Endothelial cell of umbilical vein (primary cell): Measurements from ENCODE around the gene PHLPP2. TPM values are rescaled to one million over a fixed set of nuclear protein-coding genes. Genes with fewer than 3 reads are reported as not detected.

Source experiments
- BruUV-seq: library from RNA; stranded (reverse); fragments of 400-500 nt; replicated peaks from 2 replicates; lab custom pipeline; 2021; lab: Mats Ljungman, UMichigan
- CTCF ChIA-PET: fragments of 300-600, 350-600 bp; sonication (Branson Sonifier 250); formaldehyde crosslinking; loops from one replicate; lab custom pipeline; 2021; ENCODE audit warnings: antibody characterized with exemption, inconsistent platforms; lab: Charles Lee
- POLR2A ChIA-PET: fragments of 300-600, 350-600 bp; sonication (Branson Sonifier 250); formaldehyde crosslinking; loops from one replicate; lab custom pipeline; 2021; ENCODE audit warnings: antibody characterized with exemption, inconsistent platforms; lab: Charles Lee
- DNase-seq: peaks from one replicate; pipeline ENCODE4 v3.0.0-alpha.2; 2011; ENCODE audit warnings: low read depth, low spot score
- FAIRE-seq: peaks from 2 replicates; lab custom pipeline; 2011; peaks lifted over from hg19 to GRCh38; lab: Jason Lieb, UNC
- H2AFZ ChIP-seq: 2 replicates; pipeline ENCODE4 v1.6.0; 2012; ENCODE audit warnings: low read depth, low read length, control low read depth, inconsistent platforms
- H3K27ac ChIP-seq: 2 replicates; pipeline ENCODE4 v1.5.1; 2011; ENCODE audit warnings: low read depth, mild to moderate bottlenecking, control low read depth, low read length, moderate library complexity; ENCODE audit not compliant: insufficient read depth
- H3K27me3 ChIP-seq, 2 experiments: 2 replicates each; pipeline versions ENCODE4 v1.6.0 to v1.6.1; 2011; ENCODE audit warnings: low read length in 2 of 2, mixed read lengths in 1 of 2; ENCODE audit not compliant: control insufficient read depth in 2 of 2, insufficient read depth in 2 of 2
- H3K36me3 ChIP-seq, 2 experiments: 2 replicates in 1 of 2; 3 replicates in 1 of 2; pipeline ENCODE4 v1.5.1; 2011; ENCODE audit warnings: low read length in 2 of 2, mild to moderate bottlenecking in 1 of 2, moderate library complexity in 1 of 2; ENCODE audit not compliant: control insufficient read depth in 2 of 2, insufficient read depth in 2 of 2; ENCODE audit errors: extremely low read depth in 1 of 2
- H3K4me1 ChIP-seq: 3 replicates; pipeline ENCODE4 v1.5.1; 2011; ENCODE audit warnings: mild to moderate bottlenecking, low read length; ENCODE audit not compliant: control insufficient read depth, insufficient read depth; ENCODE audit errors: extremely low read depth
- H3K4me2 ChIP-seq: 2 replicates; pipeline ENCODE4 v1.6.1; 2011; ENCODE audit warnings: low read length, control low read depth, mixed read lengths; ENCODE audit not compliant: insufficient read depth
- H3K4me3 ChIP-seq, 3 experiments: fragments of 200-600 bp in 1 of 3; sonication (generic), shearing (Covaris generic) in 1 of 3; replicated peaks in 1 of 3; 2 replicates each; pipeline ENCODE4 v1.5.1; 2011 to 2016; ENCODE audit warnings: control low read depth in 3 of 3, low read length in 3 of 3, mild to moderate bottlenecking in 2 of 3, inconsistent platforms in 1 of 3, low read depth in 1 of 3, moderate library complexity in 1 of 3; ENCODE audit not compliant: insufficient read depth in 1 of 3
- H3K79me2 ChIP-seq: 2 replicates; pipeline ENCODE4 v1.6.0; 2012; ENCODE audit warnings: low read length, inconsistent platforms; ENCODE audit not compliant: control insufficient read depth, insufficient read depth
- H3K9ac ChIP-seq: replicated peaks from 2 replicates; pipeline ENCODE3; 2011; ENCODE audit warnings: low read length, control low read depth; ENCODE audit not compliant: insufficient read depth; ENCODE audit errors: extremely low read depth
- H3K9me1 ChIP-seq: replicated peaks from 3 replicates; pipeline ENCODE4 v1.6.0; 2011; ENCODE audit warnings: mild to moderate bottlenecking, low read length; ENCODE audit not compliant: control insufficient read depth, insufficient read depth; ENCODE audit errors: extremely low read depth
- H3K9me3 ChIP-seq: replicated peaks from 2 replicates; pipeline ENCODE4 v1.5.1; 2012; ENCODE audit warnings: low read length, inconsistent platforms; ENCODE audit not compliant: control insufficient read depth, insufficient read depth
- H4K20me1 ChIP-seq: replicated peaks from 2 replicates; pipeline ENCODE3; 2011; ENCODE audit warnings: mild to moderate bottlenecking, low read length; ENCODE audit not compliant: control insufficient read depth, insufficient read depth; ENCODE audit errors: extremely low read depth
- CTCF ChIP-seq, 2 donors: IDR thresholded peaks; 1 replicate in 1 of 2; 2 replicates in 1 of 2; pipeline ENCODE4 v1.5.1; 2011; ENCODE audit warnings: low read length in 2 of 2, mild to moderate bottlenecking in 2 of 2, moderate library complexity in 2 of 2, control low read depth in 1 of 2, inconsistent platforms in 1 of 2, low read depth in 1 of 2; ENCODE audit not compliant: insufficient read depth in 1 of 2; ENCODE audit errors: extremely low read depth in 1 of 2
- EZH2 ChIP-seq: IDR thresholded peaks from 2 replicates; pipeline ENCODE4 v1.6.1; 2012; ENCODE audit warnings: borderline replicate concordance, low read depth, mild to moderate bottlenecking, moderate library complexity, low read length, inconsistent platforms; ENCODE audit not compliant: severe bottlenecking
- FOS ChIP-seq: IDR thresholded peaks from 2 replicates; pipeline ENCODE4 v1.6.1; 2011; ENCODE audit warnings: mild to moderate bottlenecking, low read length, moderate library complexity, borderline replicate concordance; ENCODE audit not compliant: insufficient read depth
- GATA2 ChIP-seq: IDR thresholded peaks from 2 replicates; pipeline ENCODE4 v1.7.0; 2011; ENCODE audit warnings: low read depth, mild to moderate bottlenecking, moderate library complexity, mixed read lengths, low read length; ENCODE audit not compliant: insufficient read length, insufficient read depth
- JUN ChIP-seq: IDR thresholded peaks from 2 replicates; pipeline ENCODE4 v1.6.1; 2011; ENCODE audit warnings: borderline replicate concordance, low read depth; ENCODE audit not compliant: insufficient read length, insufficient read depth
- MAX ChIP-seq: IDR thresholded peaks from 2 replicates; pipeline ENCODE4 v1.6.1; 2011; ENCODE audit not compliant: insufficient read depth, insufficient read length
- MYC ChIP-seq: IDR thresholded peaks from one replicate; pipeline ENCODE4 v1.6.1; 2011; ENCODE audit warnings: mild to moderate bottlenecking, low read depth, low read length
- POLR2A ChIP-seq: IDR thresholded peaks from 2 replicates; pipeline ENCODE4 v1.6.1; 2012; ENCODE audit warnings: low read depth, mild to moderate bottlenecking, control low read depth, low read length
- POLR2AphosphoS5 ChIP-seq: IDR thresholded peaks from 2 replicates; pipeline ENCODE4 v1.6.1; 2012; ENCODE audit warnings: low read depth, mild to moderate bottlenecking, control low read depth, low read length, moderate library complexity; ENCODE audit not compliant: insufficient read depth
- dilution Hi-C: fragments of 300-500 bp; cut with MboI; formaldehyde crosslinking; loops from one replicate; pipeline ENCODE4 v1.15.0; 2019; ENCODE audit warnings: low sequenced_read_pairs; ENCODE audit not compliant: extremely low pct_ligation_motif_present
- intact Hi-C: fragments of 100-400 bp; cut with micrococcal nuclease; formaldehyde crosslinking; loops from one replicate; pipeline ENCODE4 v1.10.0; 2022
- polyA plus RNA-seq, 4 experiments: library from polyadenylated mRNA; depleted of rRNA in 3 of 4; stranded (reverse) in 3 of 4; unstranded in 1 of 4; fragments of >200 nt; gene quantifications; 2 replicates each; pipeline versions ENCODE4 v1.2.1 to v1.2.3, GENCODE V29; 2011 to 2012; ENCODE audit warnings: missing spikeins in 1 of 4
- total RNA-seq: library from RNA; stranded (reverse); gene quantifications from 2 replicates; pipeline ENCODE4 v1.2.3, GENCODE V29; 2021

PHLPP2 gene
- total and polyA plus RNA-seq, 2 donors (not counting 3 experiments of a cell fraction or from before 2014, with no cell fraction given) = 4.1 to 8.0 TPM

GRCh38 chr16:71637398-71637797, 87.1 kb downstream of the PHLPP2 start:
- Histone ChIP-seq H3K9me1 (no peaks in the 10 kb centered on the region), H3K4me1 (no peaks in the 10 kb centered on the region), H3K36me3 (no peaks in the 10 kb centered on the region), H3K27me3 (no peaks in the 10 kb centered on the region), H3K4me2 (no peak overlapping the region), H2AFZ (no peak overlapping the region), H4K20me1 (no peaks in the 10 kb centered on the region), H3K9me3 (no peaks in the 10 kb centered on the region), H3K4me3 (no peak overlapping the region), H3K27ac (no peak overlapping the region), H3K79me2 (no peaks in the 10 kb centered on the region), H3K9ac (no peak overlapping the region)
- DNase-seq = no peak
- POLR2A ChIA-PET = no interaction called here
- no peak for FAIRE-seq
- CTCF ChIA-PET = interaction anchor here (1.1 kb wide), 1 partner anchor 9 kb away, joined by 4 read pairs; no protein-coding TSS in a partner anchor
- intact Hi-C loops (no loop called here), dilution Hi-C loops (no loop called here)
- no TSS peak for BruUV-seq
- TF ChIP-seq MYC (no peak), EZH2 (no peak), MAX (no peak), JUN (no peak), POLR2A (no peak), POLR2AphosphoS5 (no peak), FOS (no peak), CTCF (IDR thresholded peaks at IDR 0.05; ENCODE audit: extremely low read depth in 1 of 2, insufficient read depth in 1 of 2, low read depth in 1 of 2, low read length in 2 of 2) (no peak), GATA2 (no peak)
